ENCODE results near the gene REL. TPM values are rescaled to one million over a fixed set of nuclear protein-coding genes. Genes with fewer than 3 reads are reported as not detected.

REL gene
- 4.3 and 5.3 TPM in 2 replicates for total RNA-seq (2012; rRNA removed)
- polyA plus RNA-seq (2012; rRNA removed), result 1.2 and 1.3 TPM in 2 replicates
- 0.12 and 0.21 TPM in 2 replicates for polyA plus RNA-seq (2012; cell fraction: cytosol; rRNA removed)
- 0.38 and 3.6 TPM in 2 replicates for polyA plus RNA-seq (2012; cell fraction: nucleus; rRNA removed; ENCODE audit: low replicate concordance)
- Bru-seq, nascent RNA, result percentile 63 among the genes with signal in this experiment
- BruChase-seq, experiment 1, labeled RNA remaining after a 6-hour chase, result percentile 56 among the genes with signal in this experiment
- BruChase-seq, experiment 2, labeled RNA remaining after a 2-hour chase, result percentile 57 among the genes with signal in this experiment
- long read RNA-seq, partial matches to known transcripts, result 3 of 3 reads
- long read RNA-seq, other reads (novel, unspliced or antisense), result 0 of 3 reads

GRCh38 chr2:60881047-60881932 is at the start of gene REL:
Gene REL (plus strand): TSS chr2:60881574. CDS start chr2:60881841, 267 bp downstream.
- in situ Hi-C loops (cut with MboI; ENCODE audit: low sequenced_read_pairs), result no loop called here
- H3K36me3 ChIP-seq (ENCODE audit: control insufficient read depth, insufficient read depth, low read length), result no peaks in the 10 kb centered on the region
- no peaks in the 10 kb centered on the region for H3K9me3 ChIP-seq (ENCODE audit: control insufficient read depth, insufficient read depth, low read length)
- H3K9ac ChIP-seq (ENCODE audit: low read depth, low read length), result peak within 1 kb of the TSS; percentile 91
- peak within 1 kb of the TSS; percentile 65 for H3K4me3 ChIP-seq (ENCODE audit: insufficient read depth, low read depth, low read length)
- intact Hi-C loops (cut with micrococcal nuclease), result loop anchor here (1.0 to 10.0 kb wide), 2 partner anchors 87 to 176 kb away; no protein-coding TSS in a partner anchor
- peak within 1 kb of the TSS; percentile 79 for H3K56ac ChIP-seq (ENCODE audit: extremely low read depth, insufficient read depth, low read length)
- POLR2A ChIA-PET (ENCODE audit: unreplicated experiment), result no interaction called here
- H4K8ac ChIP-seq (ENCODE audit: low read depth in 2 of 2, low read length in 2 of 2), result peak within 1 kb of the TSS; percentile 65 to 87
- H3K4ac ChIP-seq (ENCODE audit: low read depth, low read length), result peak within 1 kb of the TSS; percentile 72
- H2BK120ac ChIP-seq (ENCODE audit: low read depth, low read length), result peak within 1 kb of the TSS; percentile 33; the same call in 1 of the 2 replicates
- DNase-seq (peak; percentile 92), ATAC-seq (ENCODE audit: low read depth) (peak; percentile 96)
- CTCF ChIA-PET, result interaction anchor here (0.6 kb wide), 1 partner anchor 1732 kb away, joined by 3 read pairs; no protein-coding TSS in a partner anchor
- BruUV-seq (replicated peaks), result no TSS peak
- H3K9me1 ChIP-seq (ENCODE audit: insufficient read depth, low read length), result no peaks in the 10 kb centered on the region
- 1% methylated on average over 18 of the region's 90 CpGs; no CpG with 5 or more reads in 1 of the 2 experiments for WGBS, 2 experiments (ENCODE audit: extremely low coverage in 2 of 2, insufficient read length in 1 of 2)
- H4K5ac ChIP-seq (ENCODE audit: low read depth, low read length), result peak within 1 kb of the TSS; percentile 44
- peak within 1 kb of the TSS; percentile 94 for H3K27ac ChIP-seq (ENCODE audit: insufficient read depth, low read length)
- no peaks in the 10 kb centered on the region; the same call in 1 of the 2 replicates for H3K4me1 ChIP-seq (ENCODE audit: control insufficient read depth, insufficient read depth, low read length)
- peaks cover 2 to 12% of the 10 kb centered on the region in 2 experiments; a peak in 2 of 4 replicates for H3K79me1 ChIP-seq (ENCODE audit: low read depth in 1 of 2, low read length in 2 of 2)
- peak within 1 kb of the TSS; percentile 98 for H2AFZ ChIP-seq (replicated peaks; ENCODE audit: low read length, poor library complexity)
- H4K91ac ChIP-seq (ENCODE audit: insufficient read depth, low read depth, low read length), result peak within 1 kb of the TSS; percentile 19
- no peak within 1 kb of the TSS for H2BK20ac ChIP-seq (ENCODE audit: low read depth, low read length)
- H3K4me2 ChIP-seq (ENCODE audit: low read depth, low read length), result peak within 1 kb of the TSS; percentile 91
- no peaks in the 10 kb centered on the region for H3K27me3 ChIP-seq (ENCODE audit: control insufficient read depth, insufficient read depth, low read length)
- H4K20me1 ChIP-seq (ENCODE audit: insufficient read depth, low read length), result no peaks in the 10 kb centered on the region
- dilution Hi-C loops (cut with HindIII; ENCODE audit: low sequenced_read_pairs, unreplicated experiment), result no loop called here
- no peak within 1 kb of the TSS for H2BK15ac ChIP-seq (ENCODE audit: low read depth, low read length)
- H2BK5ac ChIP-seq (ENCODE audit: low read depth, low read length, poor library complexity, severe bottlenecking), result peak within 1 kb of the TSS; percentile 91
- no peak within 1 kb of the TSS for H2AK5ac ChIP-seq (ENCODE audit: low read depth, low read length)
- peak within 1 kb of the TSS; percentile 76 for H3K18ac ChIP-seq (ENCODE audit: low read depth, low read length)
- H3K14ac ChIP-seq (replicated peaks; ENCODE audit: low read depth, low read length), result peak within 1 kb of the TSS; percentile 85
- H2AK9ac ChIP-seq (replicated peaks; ENCODE audit: low read depth, low read length, poor library complexity), result peak within 1 kb of the TSS; percentile 38
- H3K23ac ChIP-seq (ENCODE audit: low read depth, low read length), result peak within 1 kb of the TSS; percentile 44; the same call in 1 of the 2 replicates
- TF ChIP-seq ELK1 (IDR thresholded peaks at IDR 0.05; ENCODE audit: borderline replicate concordance, low read depth, low read length) (no peak), MAFK (IDR thresholded peaks at IDR 0.05; ENCODE audit: low read depth, low read length) (no peak), RFX5 (IDR thresholded peaks at IDR 0.05; ENCODE audit: low read depth, low read length) (no peak), RAD21 (IDR thresholded peaks at IDR 0.05; ENCODE audit: low read length) (0 out of 2 replicates have a peak, but pooled peaks have one; percentile 1), MAZ (IDR thresholded peaks at IDR 0.05; ENCODE audit: borderline replicate concordance, low read depth, low read length) (peak; percentile 73), POLR2A (IDR thresholded peaks at IDR 0.05; ENCODE audit: low read depth, low read length) (peak; percentile 94), CHD1 (IDR thresholded peaks at IDR 0.05; ENCODE audit: low read depth, low read length) (no peak; the same call in 1 of the 2 replicates), BHLHE40 (IDR thresholded peaks at IDR 0.05; ENCODE audit: low read depth, low read length) (peak; percentile 40; the same call in 1 of the 2 replicates), FOS (IDR thresholded peaks at IDR 0.05; ENCODE audit: low read depth, low read length) (no peak)
- TF ChIP-seq, protein P1, sequence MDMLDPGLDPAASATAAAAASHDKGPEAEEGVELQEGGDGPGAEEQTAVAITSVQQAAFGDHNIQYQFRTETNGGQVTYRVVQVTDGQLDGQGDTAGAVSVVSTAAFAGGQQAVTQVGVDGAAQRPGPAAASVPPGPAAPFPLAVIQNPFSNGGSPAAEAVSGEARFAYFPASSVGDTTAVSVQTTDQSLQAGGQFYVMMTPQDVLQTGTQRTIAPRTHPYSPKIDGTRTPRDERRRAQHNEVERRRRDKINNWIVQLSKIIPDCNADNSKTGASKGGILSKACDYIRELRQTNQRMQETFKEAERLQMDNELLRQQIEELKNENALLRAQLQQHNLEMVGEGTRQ (IDR thresholded peaks at IDR 0.05; ENCODE audit: low read depth, low read length), result no peak
- TF ChIP-seq, protein P2, sequence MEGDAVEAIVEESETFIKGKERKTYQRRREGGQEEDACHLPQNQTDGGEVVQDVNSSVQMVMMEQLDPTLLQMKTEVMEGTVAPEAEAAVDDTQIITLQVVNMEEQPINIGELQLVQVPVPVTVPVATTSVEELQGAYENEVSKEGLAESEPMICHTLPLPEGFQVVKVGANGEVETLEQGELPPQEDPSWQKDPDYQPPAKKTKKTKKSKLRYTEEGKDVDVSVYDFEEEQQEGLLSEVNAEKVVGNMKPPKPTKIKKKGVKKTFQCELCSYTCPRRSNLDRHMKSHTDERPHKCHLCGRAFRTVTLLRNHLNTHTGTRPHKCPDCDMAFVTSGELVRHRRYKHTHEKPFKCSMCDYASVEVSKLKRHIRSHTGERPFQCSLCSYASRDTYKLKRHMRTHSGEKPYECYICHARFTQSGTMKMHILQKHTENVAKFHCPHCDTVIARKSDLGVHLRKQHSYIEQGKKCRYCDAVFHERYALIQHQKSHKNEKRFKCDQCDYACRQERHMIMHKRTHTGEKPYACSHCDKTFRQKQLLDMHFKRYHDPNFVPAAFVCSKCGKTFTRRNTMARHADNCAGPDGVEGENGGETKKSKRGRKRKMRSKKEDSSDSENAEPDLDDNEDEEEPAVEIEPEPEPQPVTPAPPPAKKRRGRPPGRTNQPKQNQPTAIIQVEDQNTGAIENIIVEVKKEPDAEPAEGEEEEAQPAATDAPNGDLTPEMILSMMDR (conservative IDR thresholded peaks at IDR 0.05; ENCODE audit: low read depth, low read length), result no peak

Measured in IMR-90 (cell line).